HG03565 (cell line): ENCODE data around the gene ARFGEF3.

ENCODE experiments used
- ATAC-seq: cut with Tn5 transposase; IDR thresholded peaks from one replicate; pipeline ENCODE4 v1.9.1; 2021; ENCODE audit warnings: mild to moderate bottlenecking, moderate library complexity; ENCODE audit not compliant: unreplicated experiment

Gene ARFGEF3

GRCh38 chr6:138238368-138238767, 76.6 kb downstream of the ARFGEF3 start:
- no peak for ATAC-seq

- ATAC-seq: no peak
Measured at GRCh38 chr6:138239774-138240173, 78.0 kb downstream of the ARFGEF3 start.

- ATAC-seq: no peak
Measured at GRCh38 chr6:138240476-138241245, 78.9 kb downstream of the ARFGEF3 start.

GRCh38 chr6:138241381-138241780, 79.6 kb downstream of the ARFGEF3 start:
- ATAC-seq: no peak

- no peak for ATAC-seq
Measured at GRCh38 chr6:138241934-138242333, 80.2 kb downstream of the ARFGEF3 start.

GRCh38 chr6:138242987-138243592, 81.4 kb downstream of the ARFGEF3 start:
- ATAC-seq: no peak

- ATAC-seq: no peak
Measured at GRCh38 chr6:138245751-138246150, 84.0 kb downstream of the ARFGEF3 start.

GRCh38 chr6:138246650-138247440, 85.1 kb downstream of the ARFGEF3 start:
- no peak for ATAC-seq

GRCh38 chr6:138248011-138248410, 86.3 kb downstream of the ARFGEF3 start:
- ATAC-seq: no peak

- ATAC-seq: no peak
Measured at GRCh38 chr6:138248878-138249277, 87.1 kb downstream of the ARFGEF3 start.

GRCh38 chr6:138250053-138250452, 88.3 kb downstream of the ARFGEF3 start:
- ATAC-seq: no peak

GRCh38 chr6:138250513-138251247, 88.9 kb downstream of the ARFGEF3 start:
- ATAC-seq: no peak

- ATAC-seq: no peak
Measured at GRCh38 chr6:138253731-138254130, 92.0 kb downstream of the ARFGEF3 start.

GRCh38 chr6:138255443-138255842, 93.7 kb downstream of the ARFGEF3 start:
- ATAC-seq: no peak

- ATAC-seq: no peak
Measured at GRCh38 chr6:138257638-138258040, 95.9 kb downstream of the ARFGEF3 start.

- ATAC-seq: no peak
Measured at GRCh38 chr6:138258197-138258596, 96.5 kb downstream of the ARFGEF3 start.

GRCh38 chr6:138258991-138259390, 97.3 kb downstream of the ARFGEF3 start:
- ATAC-seq: no peak

- ATAC-seq: no peak
Measured at GRCh38 chr6:138261116-138261780, 99.5 kb downstream of the ARFGEF3 start.

GRCh38 chr6:138263963-138264362, 102.2 kb downstream of the ARFGEF3 start:
- no peak for ATAC-seq

GRCh38 chr6:138264372-138264880, 102.7 kb downstream of the ARFGEF3 start:
- no peak for ATAC-seq
